Stimulated activated naive CD4-positive, alpha-beta T cell (primary cell): ENCODE measurements around the gene RUSF1.
"Not testable (repeated sequence)": the region's sequence is repeated elsewhere in the genome, so short reads cannot be mapped to it uniquely, and the experiment has no call there.

ENCODE experiments used
- DNase-seq, 6 experiments: peaks; one replicate each; lab custom pipeline; 2025; lab: John Stamatoyannopoulos, UW

The RUSF1 gene

GRCh38 chr16:31452631-31453106, 55.5 kb downstream of the RUSF1 start:
- no peak for DNase-seq

GRCh38 chr16:31451681-31452351, 56.4 kb downstream of the RUSF1 start:
- DNase-seq, result no peak

GRCh38 chr16:31451201-31451600, 57.0 kb downstream of the RUSF1 start:
- DNase-seq, result no peak

GRCh38 chr16:31445931-31446330, 62.3 kb downstream of the RUSF1 start:
- DNase-seq, result not testable (repeated sequence)

GRCh38 chr16:31441956-31442355, 66.2 kb downstream of the RUSF1 start:
- no peak for DNase-seq

GRCh38 chr16:31440516-31441184, 67.5 kb downstream of the RUSF1 start:
- DNase-seq, result no peak

- DNase-seq, result no peak
Observed at GRCh38 chr16:31439519-31439918, 68.7 kb downstream of the RUSF1 start.
